Fibroblast of mammary gland (primary cell): Measurements from ENCODE around the gene ABHD5.

ENCODE experiments used
- DNase-seq: peaks from one replicate; pipeline ENCODE4 v3.0.0-alpha.2; 2010; ENCODE audit warnings: low read depth
- H3K4me3 ChIP-seq: 2 replicates; pipeline ENCODE4 v1.5.1; 2011; ENCODE audit warnings: low read depth, mild to moderate bottlenecking, low read length, moderate library complexity; ENCODE audit not compliant: control insufficient read depth
- CTCF ChIP-seq: conservative IDR thresholded peaks from 2 replicates; pipeline ENCODE4 v1.5.1; 2011; ENCODE audit warnings: low read depth, low read length, inconsistent platforms; ENCODE audit not compliant: control insufficient read depth, insufficient read depth

Gene ABHD5

GRCh38 chr3:43755516-43756200 lies 64.9 kb downstream of the ABHD5 start:
- H3K4me3 ChIP-seq, result no peak overlapping the region
- TF ChIP-seq CTCF, result no peak
- no peak for DNase-seq

DNA sequence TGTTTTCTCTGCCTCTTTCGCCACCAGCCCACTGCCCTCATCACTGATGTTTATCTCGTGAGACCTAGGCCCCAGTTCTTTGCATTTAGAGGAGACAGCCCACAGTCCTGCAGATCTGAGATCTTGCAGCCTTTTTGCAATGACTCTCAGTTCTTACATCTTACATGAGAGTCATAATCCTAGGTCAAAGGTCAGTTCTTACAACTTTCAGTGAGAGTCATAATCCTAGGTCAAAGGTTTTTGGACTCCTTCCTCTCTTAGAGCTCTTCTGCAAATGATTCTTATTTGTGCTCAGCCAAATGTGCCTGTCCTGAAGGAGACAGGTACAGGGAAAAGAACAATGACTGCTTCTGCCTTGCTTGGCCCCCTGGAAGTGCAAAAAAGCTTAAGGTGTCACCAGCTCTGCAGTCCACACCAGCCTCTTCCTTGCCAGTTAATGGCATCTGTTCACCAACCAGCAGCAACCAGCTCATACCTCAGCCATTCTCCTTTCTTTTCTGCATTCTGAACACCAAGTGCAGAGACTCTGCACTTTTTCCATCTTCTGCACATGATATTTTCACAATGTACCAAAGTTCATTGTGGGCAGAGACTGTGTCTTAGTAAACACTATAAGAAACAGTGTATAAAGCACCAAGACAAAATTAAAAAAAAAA lies 67.1 kb downstream of the ABHD5 start:
- no peak for TF ChIP-seq CTCF
- no peak overlapping the region for H3K4me3 ChIP-seq
- no peak for DNase-seq

GRCh38 chr3:43758592-43759225 lies 68.0 kb downstream of the ABHD5 start:
- DNase-seq, result no peak

DNA sequence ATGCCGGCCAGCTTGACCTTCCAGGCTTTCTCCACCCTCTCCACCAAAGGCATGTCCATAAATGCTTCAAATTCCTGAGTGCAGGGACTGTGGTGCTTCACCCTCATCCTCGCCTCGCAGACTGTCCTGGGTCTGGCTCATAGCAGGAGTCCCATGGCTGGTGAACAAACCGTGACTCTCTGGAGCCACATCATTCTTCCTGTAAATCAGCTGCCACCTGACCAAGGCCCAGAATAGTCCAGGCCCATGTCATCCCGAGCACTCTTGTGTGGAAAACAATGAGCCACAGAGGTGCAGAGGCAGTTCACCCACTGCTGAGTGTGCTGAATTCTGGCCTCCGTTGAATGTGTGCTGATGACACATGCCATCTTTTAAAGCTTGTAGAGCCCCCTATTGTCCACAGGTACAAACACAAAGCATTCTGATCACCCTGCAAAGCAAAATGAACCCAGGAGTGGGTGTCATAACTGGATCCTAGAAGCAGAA lies 68.6 kb downstream of the ABHD5 start:
- H3K4me3 ChIP-seq, result no peak overlapping the region
- peak; percentile 79 for DNase-seq
- peak; percentile 45 for TF ChIP-seq CTCF

More at GRCh38 chr3:43758592-43759225, 68.0 kb downstream of the ABHD5 start:
- H3K4me3 ChIP-seq, result no peak overlapping the region
- no peak for TF ChIP-seq CTCF

GRCh38 chr3:43759938-43760337 lies 69.2 kb downstream of the ABHD5 start:
- no peak for DNase-seq
- H3K4me3 ChIP-seq, result no peak overlapping the region
- no peak for TF ChIP-seq CTCF

DNA sequence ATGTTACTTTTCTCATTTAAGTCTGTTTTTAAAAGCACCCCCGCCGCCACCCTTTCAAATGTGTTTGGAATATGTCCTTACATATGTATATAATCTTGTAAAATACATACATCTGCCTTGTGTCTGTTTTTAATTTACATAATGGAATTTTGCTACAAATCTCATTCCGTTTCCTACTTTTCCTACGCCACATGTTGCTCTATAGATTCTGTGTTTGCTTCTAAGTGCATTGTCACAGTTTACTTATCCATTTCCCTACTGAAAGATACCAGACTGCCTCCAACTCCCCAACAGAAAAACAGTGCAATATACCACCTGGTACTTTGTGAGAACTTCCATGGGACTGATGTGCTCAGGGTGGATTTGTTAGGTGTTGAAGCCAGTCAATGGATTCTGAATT lies 70.2 kb downstream of the ABHD5 start:
- no peak overlapping the region for H3K4me3 ChIP-seq
- TF ChIP-seq CTCF, result no peak
- DNase-seq, result no peak
